ENCODE results near the gene HMCN1. TPM values are rescaled to one million over a fixed set of nuclear protein-coding genes. Genes with fewer than 3 reads are reported as not detected.
"Not testable (repeated sequence)": the region's sequence is repeated elsewhere in the genome, so short reads cannot be mapped to it uniquely, and the experiment has no call there.

The HMCN1 gene
- total RNA-seq, 1 donor from 2014 or later: not detected

GRCh38 chr1:185761841-185762240, 27.6 kb downstream of the HMCN1 start:
- no peaks in the 10 kb centered on the region for H3K36me3 Mint-ChIP-seq (ENCODE audit: low read depth)
- H3K4me3 Mint-ChIP-seq: no peak overlapping the region
- H3K27me3 Mint-ChIP-seq (ENCODE audit: insufficient read depth): peaks cover 12% of the 10 kb centered on the region
- no peaks in the 10 kb centered on the region for H3K9me3 Mint-ChIP-seq
- intact Hi-C loops (cut with micrococcal nuclease): no loop called here
- no peaks in the 10 kb centered on the region for H3K4me1 Mint-ChIP-seq (ENCODE audit: low read depth)
- H3K27ac Mint-ChIP-seq: no peak overlapping the region
- DNase-seq (ENCODE audit: low spot score): no peak

- DNase-seq (ENCODE audit: low spot score): no peak
- Mint-ChIP-seq H3K36me3 (ENCODE audit: low read depth) (no peaks in the 10 kb centered on the region), H3K4me1 (ENCODE audit: low read depth) (no peaks in the 10 kb centered on the region), H3K9me3 (no peaks in the 10 kb centered on the region), H3K4me3 (no peak overlapping the region), H3K27ac (no peak overlapping the region), H3K27me3 (ENCODE audit: insufficient read depth) (peaks cover 13% of the 10 kb centered on the region)
- intact Hi-C loops (cut with micrococcal nuclease): no loop called here
These were observed 33.4 kb downstream of the HMCN1 start for GRCh38 chr1:185767508-185768120.

DNA sequence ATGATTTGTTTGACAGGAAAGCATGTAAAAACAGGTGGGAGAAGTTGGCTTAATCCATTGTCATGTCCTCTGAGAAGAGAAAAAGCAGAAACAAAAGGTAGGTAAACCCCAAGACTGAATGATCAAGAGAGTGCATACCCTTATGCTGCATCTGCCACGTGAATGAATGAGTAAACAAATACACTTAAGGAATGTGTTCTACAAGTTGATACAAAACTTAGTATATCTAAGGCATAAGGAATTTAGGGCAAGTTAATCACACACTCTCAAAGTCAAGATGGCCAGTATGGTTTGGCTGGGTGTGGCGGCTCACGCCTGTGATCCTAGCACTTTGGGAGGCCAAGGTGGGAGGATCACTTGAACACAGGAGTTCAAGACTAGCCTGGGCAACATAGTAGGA, 34.2 kb downstream of the HMCN1 start:
- peaks cover 13% of the 10 kb centered on the region for H3K27me3 Mint-ChIP-seq (ENCODE audit: insufficient read depth)
- no peak overlapping the region for H3K27ac Mint-ChIP-seq
- no peak for DNase-seq (ENCODE audit: low spot score)
- no peaks in the 10 kb centered on the region for H3K9me3 Mint-ChIP-seq
- no peak overlapping the region for H3K4me3 Mint-ChIP-seq
- no peaks in the 10 kb centered on the region for H3K36me3 Mint-ChIP-seq (ENCODE audit: low read depth)
- intact Hi-C loops (cut with micrococcal nuclease): no loop called here
- H3K4me1 Mint-ChIP-seq (ENCODE audit: low read depth): no peaks in the 10 kb centered on the region

DNA sequence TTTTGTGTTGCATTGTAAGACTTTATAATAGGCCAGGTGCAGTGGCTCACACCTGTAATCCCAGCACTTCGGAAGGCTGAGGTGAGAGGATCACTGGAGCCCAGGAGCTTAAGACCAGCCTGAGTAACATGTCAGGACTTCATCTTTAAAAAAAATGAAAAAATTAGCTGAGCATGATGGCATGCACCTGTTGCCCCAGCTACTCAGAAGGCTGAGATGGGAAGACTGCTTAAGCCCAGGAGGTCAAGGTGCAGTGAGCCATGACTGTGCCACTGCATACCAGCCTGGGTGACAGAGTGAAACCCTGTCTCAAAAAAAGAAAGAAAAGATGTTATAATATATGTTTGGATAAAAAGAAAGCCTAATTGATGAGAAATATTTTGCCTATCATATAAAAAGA, 34.9 kb downstream of the HMCN1 start:
- Mint-ChIP-seq H3K36me3 (ENCODE audit: low read depth) (no peaks in the 10 kb centered on the region), H3K4me3 (no peak overlapping the region), H3K9me3 (no peaks in the 10 kb centered on the region), H3K27me3 (ENCODE audit: insufficient read depth) (peaks cover 8% of the 10 kb centered on the region), H3K27ac (no peak overlapping the region), H3K4me1 (ENCODE audit: low read depth) (no peaks in the 10 kb centered on the region)
- DNase-seq (ENCODE audit: low spot score): no peak
- intact Hi-C loops (cut with micrococcal nuclease): no loop called here

DNA sequence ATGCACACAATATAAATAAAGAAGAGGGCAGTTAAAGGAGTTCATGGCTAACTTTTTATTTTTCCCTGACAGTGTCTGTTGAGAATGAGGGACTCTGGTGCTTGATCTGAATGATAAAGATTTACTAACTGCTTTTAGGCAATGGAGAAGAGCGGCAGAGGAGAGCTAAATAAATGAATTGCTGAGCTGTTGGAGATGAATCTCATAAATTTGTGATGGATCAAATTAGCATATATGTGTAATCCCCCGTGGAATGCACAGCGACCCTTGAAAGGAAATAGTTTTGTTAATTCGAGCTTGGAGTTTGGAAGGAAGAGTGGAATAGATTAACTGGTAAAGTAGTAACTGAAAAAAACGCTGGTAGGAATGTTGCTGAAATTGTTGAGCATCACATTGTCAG, 40.2 kb downstream of the HMCN1 start:
- Mint-ChIP-seq H3K27me3 (ENCODE audit: insufficient read depth) (peaks cover 3% of the 10 kb centered on the region), H3K36me3 (ENCODE audit: low read depth) (no peaks in the 10 kb centered on the region), H3K4me3 (no peak overlapping the region), H3K4me1 (ENCODE audit: low read depth) (no peaks in the 10 kb centered on the region), H3K9me3 (no peaks in the 10 kb centered on the region), H3K27ac (no peak overlapping the region)
- DNase-seq (ENCODE audit: low spot score): no peak
- intact Hi-C loops (cut with micrococcal nuclease): no loop called here

DNA sequence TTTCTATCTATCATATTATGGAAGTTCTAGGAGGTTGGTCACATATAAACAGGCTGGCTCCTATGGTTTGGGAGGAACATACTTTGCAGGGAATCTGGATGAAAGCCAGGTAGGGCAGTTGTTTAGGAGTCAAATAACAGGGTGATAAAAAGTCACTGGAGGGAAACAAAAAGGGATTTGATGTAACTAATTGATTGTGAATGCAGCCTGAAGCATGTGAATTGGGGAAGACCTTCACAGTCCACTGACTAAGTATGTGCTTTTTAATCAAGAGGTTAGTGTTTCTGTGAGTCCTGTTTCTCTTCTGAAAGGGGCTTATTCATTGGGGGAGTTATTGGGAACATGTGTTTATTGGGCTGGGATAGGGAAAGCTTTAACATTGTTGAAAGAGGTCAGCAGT, 41.3 kb downstream of the HMCN1 start:
- Mint-ChIP-seq H3K27ac (no peak overlapping the region), H3K27me3 (ENCODE audit: insufficient read depth) (peaks cover 3% of the 10 kb centered on the region), H3K9me3 (no peaks in the 10 kb centered on the region), H3K4me3 (no peak overlapping the region), H3K4me1 (ENCODE audit: low read depth) (no peaks in the 10 kb centered on the region), H3K36me3 (ENCODE audit: low read depth) (no peaks in the 10 kb centered on the region)
- intact Hi-C loops (cut with micrococcal nuclease): no loop called here
- no peak for DNase-seq (ENCODE audit: low spot score)

DNA sequence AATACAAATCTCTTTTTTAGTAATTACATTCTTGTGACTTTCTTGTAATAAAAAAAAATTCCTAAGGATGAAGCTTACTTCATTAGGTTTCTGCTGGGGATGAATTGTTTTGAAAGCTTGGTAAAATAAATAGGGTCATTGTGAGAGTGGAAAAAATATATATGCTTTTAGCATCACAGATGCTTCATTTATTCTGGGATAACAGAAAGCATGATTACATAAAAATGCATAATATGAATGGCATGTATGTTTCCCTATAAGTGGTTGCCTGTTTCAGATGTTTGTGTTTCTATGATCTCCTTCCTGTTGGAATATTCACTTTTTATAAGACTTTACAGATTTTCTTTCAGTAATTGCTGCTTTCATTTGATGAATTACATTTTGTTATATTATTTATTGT, 42.3 kb downstream of the HMCN1 start:
- DNase-seq (ENCODE audit: low spot score): no peak
- Mint-ChIP-seq H3K9me3 (no peaks in the 10 kb centered on the region), H3K27ac (no peak overlapping the region), H3K27me3 (ENCODE audit: insufficient read depth) (peaks cover 3% of the 10 kb centered on the region), H3K4me3 (no peak overlapping the region), H3K4me1 (ENCODE audit: low read depth) (no peaks in the 10 kb centered on the region), H3K36me3 (ENCODE audit: low read depth) (no peaks in the 10 kb centered on the region)
- intact Hi-C loops (cut with micrococcal nuclease): no loop called here

GRCh38 chr1:185783860-185784259, 49.7 kb downstream of the HMCN1 start:
- DNase-seq (ENCODE audit: low spot score); intact Hi-C loops (cut with micrococcal nuclease); H3K36me3 Mint-ChIP-seq (ENCODE audit: low read depth); H3K27ac Mint-ChIP-seq; H3K27me3 Mint-ChIP-seq (ENCODE audit: insufficient read depth); H3K9me3 Mint-ChIP-seq; H3K4me3 Mint-ChIP-seq; H3K4me1 Mint-ChIP-seq (ENCODE audit: low read depth): not testable (repeated sequence)

DNA sequence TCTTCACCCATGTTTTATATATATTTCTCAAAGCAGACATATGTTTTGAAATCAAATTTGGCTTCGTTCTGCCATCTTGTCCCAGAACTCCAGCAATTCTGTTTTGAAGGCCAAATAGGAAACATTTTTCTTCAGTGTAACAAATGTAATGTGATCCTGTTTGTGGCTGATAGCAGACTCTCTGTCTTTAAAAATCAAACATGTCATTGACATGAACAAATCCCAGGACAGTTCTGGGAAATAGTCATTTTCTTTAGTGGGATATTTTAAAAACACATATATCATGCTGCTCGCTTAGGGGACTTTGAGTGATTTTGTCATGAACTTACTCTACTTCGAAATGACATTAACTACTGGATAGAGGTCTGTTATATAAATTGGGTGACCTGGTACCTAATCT, 51.4 kb downstream of the HMCN1 start:
- no peak overlapping the region for H3K27ac Mint-ChIP-seq
- H3K4me3 Mint-ChIP-seq: no peak overlapping the region
- no peak for DNase-seq (ENCODE audit: low spot score)
- peaks cover 4% of the 10 kb centered on the region for H3K27me3 Mint-ChIP-seq (ENCODE audit: insufficient read depth)
- no peaks in the 10 kb centered on the region for H3K9me3 Mint-ChIP-seq
- intact Hi-C loops (cut with micrococcal nuclease): no loop called here
- H3K4me1 Mint-ChIP-seq (ENCODE audit: low read depth): no peaks in the 10 kb centered on the region
- no peaks in the 10 kb centered on the region for H3K36me3 Mint-ChIP-seq (ENCODE audit: low read depth)

GRCh38 chr1:185786524-185786923, 52.3 kb downstream of the HMCN1 start:
- intact Hi-C loops (cut with micrococcal nuclease): no loop called here
- H3K27me3 Mint-ChIP-seq (ENCODE audit: insufficient read depth): peaks cover 4% of the 10 kb centered on the region
- no peaks in the 10 kb centered on the region for H3K4me1 Mint-ChIP-seq (ENCODE audit: low read depth)
- H3K9me3 Mint-ChIP-seq: no peaks in the 10 kb centered on the region
- no peaks in the 10 kb centered on the region for H3K36me3 Mint-ChIP-seq (ENCODE audit: low read depth)
- no peak for DNase-seq (ENCODE audit: low spot score)
- H3K4me3 Mint-ChIP-seq: no peak overlapping the region
- H3K27ac Mint-ChIP-seq: no peak overlapping the region

GRCh38 chr1:185787238-185787637, 53.0 kb downstream of the HMCN1 start:
- Mint-ChIP-seq H3K27ac (no peak overlapping the region), H3K36me3 (ENCODE audit: low read depth) (no peaks in the 10 kb centered on the region), H3K9me3 (no peaks in the 10 kb centered on the region), H3K27me3 (ENCODE audit: insufficient read depth) (peaks cover 4% of the 10 kb centered on the region), H3K4me1 (ENCODE audit: low read depth) (no peaks in the 10 kb centered on the region), H3K4me3 (no peak overlapping the region)
- intact Hi-C loops (cut with micrococcal nuclease): no loop called here
- no peak for DNase-seq (ENCODE audit: low spot score)

GRCh38 chr1:185788386-185788785, 54.2 kb downstream of the HMCN1 start:
- no peak for DNase-seq (ENCODE audit: low spot score)
- H3K27me3 Mint-ChIP-seq (ENCODE audit: insufficient read depth): peaks cover 4% of the 10 kb centered on the region
- H3K4me3 Mint-ChIP-seq: no peak overlapping the region
- H3K36me3 Mint-ChIP-seq (ENCODE audit: low read depth): no peaks in the 10 kb centered on the region
- no peaks in the 10 kb centered on the region for H3K4me1 Mint-ChIP-seq (ENCODE audit: low read depth)
- H3K9me3 Mint-ChIP-seq: no peaks in the 10 kb centered on the region
- H3K27ac Mint-ChIP-seq: no peak overlapping the region
- intact Hi-C loops (cut with micrococcal nuclease): no loop called here

DNA sequence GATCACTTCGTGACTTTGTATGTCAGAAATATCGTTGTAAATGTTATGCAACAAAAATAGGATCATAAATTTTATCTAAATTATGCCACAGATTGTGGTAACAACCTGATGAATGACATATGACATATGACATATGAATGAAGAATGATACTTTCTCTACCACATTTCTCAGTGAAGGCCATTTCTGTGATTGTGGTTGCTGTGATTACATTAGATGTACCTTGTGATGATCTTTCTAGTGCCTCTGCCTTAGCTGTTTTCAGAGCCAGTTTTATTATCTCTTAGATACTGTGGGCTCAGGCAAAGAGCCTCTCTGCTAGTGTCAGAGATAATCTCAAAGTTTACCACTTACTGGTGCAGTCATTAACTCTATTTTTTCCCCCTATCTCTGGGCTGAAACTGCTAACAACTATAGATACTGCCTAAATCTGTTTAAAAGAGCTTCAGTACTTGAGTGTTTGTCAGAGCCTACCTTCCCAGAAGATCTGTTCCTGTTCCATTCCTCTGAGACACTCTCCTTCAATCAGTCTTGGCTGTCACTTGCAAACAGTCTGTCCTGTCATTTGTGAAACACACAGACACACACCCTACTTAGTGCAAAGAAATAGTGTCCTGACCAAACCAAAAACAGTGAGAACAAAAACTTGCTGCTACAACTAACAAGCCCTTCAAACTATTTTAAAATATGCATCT, 55.5 kb downstream of the HMCN1 start:
- H3K27ac Mint-ChIP-seq: no peak overlapping the region
- H3K4me1 Mint-ChIP-seq (ENCODE audit: low read depth): no peaks in the 10 kb centered on the region
- no peaks in the 10 kb centered on the region for H3K9me3 Mint-ChIP-seq
- intact Hi-C loops (cut with micrococcal nuclease): no loop called here
- no peaks in the 10 kb centered on the region for H3K36me3 Mint-ChIP-seq (ENCODE audit: low read depth)
- H3K4me3 Mint-ChIP-seq: no peak overlapping the region
- H3K27me3 Mint-ChIP-seq (ENCODE audit: insufficient read depth): peaks cover 4% of the 10 kb centered on the region
- no peak for DNase-seq (ENCODE audit: low spot score)
